ENCODE measurements around the gene MAN2A1.

MAN2A1 gene

DNA sequence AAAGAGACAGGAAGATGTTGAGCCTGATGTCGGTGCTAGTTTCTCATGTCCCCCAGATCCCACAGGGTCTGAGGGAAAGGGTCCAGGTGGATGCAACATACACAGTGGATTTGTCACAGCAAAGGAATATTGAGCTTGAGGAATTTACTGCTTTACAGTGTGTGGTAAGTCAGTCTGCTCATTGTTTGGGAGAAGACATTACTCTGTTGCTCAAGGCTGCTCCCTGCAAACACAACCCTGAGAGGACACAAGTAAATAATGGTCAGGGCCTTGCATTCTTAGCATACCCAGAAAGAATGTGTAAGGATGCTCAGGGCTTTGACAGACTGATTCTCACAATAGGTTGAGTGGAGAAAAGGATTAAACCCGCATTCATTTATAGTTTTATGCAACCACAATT lies 7.3 kb upstream of the MAN2A1 start:
- DNase-seq = no peak

DNA sequence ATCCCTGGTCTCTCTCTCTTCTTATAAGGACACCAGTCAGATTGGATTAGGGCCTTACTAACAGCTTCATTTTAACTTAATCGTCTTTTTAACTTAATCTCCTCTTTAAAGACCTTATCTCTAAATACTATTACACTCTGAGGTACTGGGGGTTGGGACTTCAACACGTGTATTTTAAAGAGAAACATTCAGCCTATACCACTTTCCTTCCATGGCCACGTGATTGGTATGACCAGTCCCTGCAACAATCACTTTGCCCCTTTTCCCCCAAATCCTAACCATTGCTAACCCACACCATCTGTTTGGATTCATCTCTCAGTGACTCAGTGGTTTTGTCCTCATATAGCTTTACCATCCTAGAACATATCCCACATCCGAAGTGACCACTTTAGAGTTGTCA lies 3.8 kb upstream of the MAN2A1 start:
- DNase-seq = no peak

DNA sequence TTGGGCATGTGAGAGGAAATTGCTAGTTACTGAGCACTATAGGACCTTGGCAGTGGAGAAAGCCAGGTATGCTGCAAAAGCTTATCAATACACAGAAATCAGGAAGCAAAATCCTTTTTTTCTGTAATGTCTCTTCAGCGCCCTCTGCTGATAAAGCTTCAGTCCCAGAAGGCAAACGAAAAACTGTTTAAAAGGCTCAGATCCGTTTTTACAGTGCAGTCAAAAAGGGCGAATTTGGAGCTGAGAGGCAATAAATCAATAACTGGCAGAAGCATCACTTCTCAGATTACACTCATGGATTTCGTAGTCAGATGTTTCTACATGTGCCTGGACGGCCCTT lies 1.1 kb upstream of the MAN2A1 start:
- DNase-seq = peak; percentile 80

DNA sequence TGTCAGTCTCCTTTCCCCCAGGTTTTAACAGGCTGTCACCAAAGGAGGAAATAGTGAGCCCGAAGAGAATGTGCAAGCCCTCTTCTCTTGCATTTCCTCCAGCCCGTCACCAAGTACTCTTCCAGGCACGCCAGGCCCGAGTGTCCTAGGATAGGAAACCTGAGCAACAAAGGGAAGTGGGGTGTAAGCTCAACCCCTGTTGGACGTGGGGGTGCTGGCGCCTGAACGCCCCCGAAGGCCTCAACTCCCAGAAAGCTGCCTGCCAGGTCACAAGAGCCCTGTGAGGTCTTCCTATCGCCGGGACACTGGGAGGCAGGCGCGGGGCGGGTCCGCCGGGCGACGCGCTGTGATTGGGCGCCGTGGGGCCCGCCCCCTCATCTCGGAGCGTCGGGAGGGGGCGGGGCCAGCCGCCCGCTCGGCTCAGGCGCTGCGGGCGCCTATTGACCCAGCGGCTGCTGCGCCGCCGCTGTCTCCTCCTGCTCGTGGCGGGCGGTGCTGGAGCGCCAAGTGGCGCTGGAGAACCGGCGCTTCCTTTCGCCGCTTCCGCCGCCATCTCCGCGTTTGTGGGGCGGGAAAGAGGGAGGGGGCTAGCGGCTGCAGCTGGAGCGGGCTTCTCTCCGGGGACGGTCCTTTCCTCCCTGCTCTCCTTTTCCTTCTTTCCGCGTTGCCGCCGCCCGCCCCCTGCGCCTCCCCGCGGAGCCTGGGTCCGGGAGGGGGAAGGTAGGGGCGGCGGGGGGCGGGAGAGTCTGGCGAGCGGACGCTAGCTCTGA lies 572 bp upstream of the MAN2A1 start:
- DNase-seq = peak; percentile 87

DNA sequence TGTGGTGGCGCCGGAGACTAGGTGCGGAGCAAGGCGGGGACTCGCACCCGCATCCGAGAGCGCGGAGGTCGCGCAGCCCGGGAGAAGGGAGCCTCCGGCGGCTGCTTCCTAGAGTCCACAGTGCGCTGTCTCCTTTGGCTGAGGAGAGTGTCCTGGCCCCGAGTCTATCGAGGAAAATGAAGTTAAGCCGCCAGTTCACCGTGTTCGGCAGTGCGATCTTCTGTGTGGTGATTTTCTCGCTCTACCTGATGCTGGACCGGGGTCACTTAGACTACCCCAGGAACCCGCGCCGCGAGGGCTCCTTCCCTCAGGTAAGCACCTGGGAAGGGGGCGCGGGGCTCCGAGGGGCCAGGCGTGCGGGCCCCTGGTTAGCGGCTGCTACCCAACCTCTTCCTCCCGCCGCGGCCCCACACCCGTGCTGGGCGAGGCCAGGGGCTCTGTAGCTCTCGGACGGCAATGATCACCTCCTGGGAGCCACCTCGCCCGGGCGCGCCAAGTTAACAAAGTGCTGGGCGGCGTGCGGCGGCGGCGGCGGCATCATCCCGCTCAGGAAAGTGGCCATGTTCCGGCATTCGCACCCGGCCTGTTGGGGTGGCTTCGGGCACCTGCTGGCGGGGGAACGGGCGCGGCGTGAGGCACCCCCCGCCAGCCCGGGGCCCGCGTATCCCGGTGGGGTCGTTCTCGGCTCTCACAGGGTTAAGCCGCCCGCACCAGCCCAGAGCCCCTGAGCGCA lies 681 bp downstream of the MAN2A1 start:
- DNase-seq = peak; percentile 2

DNA sequence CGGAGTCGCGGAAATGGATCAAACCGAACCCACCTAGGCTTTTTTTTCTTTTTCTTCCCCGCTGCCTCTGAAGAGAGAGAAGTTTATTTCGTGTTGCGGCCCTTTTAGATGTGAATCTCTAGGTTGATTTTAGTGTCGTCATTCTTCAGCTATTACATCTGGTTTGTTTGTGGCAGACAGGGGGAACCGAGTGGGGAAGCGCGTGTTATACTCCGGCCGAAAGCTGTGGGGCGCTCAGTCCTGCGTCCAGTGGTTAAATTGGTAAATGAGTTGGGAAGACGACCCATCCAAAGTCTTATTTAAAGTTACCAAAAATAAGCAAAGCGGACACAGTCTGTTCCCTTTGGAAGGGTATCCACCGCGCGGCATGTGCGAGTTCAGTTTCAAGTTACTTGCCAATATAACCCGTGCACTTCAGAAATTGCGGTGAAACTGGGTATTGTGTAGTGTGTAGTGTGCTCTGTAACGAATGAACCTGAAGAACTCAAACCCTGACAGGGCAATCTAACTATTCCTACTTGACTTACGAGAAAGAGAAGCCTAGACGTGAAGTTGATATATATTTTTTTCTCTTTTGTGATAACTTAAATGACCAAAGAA lies 1.3 kb downstream of the MAN2A1 start:
- peak; percentile 36 for DNase-seq

DNA sequence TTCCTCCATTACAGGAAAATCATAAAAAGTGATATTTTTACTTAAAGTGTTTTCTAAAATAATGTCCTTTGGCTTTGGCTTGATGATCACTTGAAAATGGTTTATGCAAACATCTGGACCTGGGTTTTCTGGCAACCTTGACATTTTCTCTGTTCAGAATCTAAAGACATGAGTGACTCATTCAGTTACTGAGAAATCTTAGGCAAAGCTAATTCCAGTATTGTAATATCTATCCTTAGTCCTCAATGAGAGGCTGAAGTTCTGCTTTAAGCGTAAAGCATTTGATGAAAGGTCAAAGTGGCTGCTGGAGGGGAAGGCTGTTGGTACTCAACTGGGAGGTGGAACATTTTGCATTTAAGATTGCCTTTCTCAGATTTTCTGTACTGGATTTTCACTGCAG lies 2.3 kb downstream of the MAN2A1 start:
- DNase-seq = no peak

DNA sequence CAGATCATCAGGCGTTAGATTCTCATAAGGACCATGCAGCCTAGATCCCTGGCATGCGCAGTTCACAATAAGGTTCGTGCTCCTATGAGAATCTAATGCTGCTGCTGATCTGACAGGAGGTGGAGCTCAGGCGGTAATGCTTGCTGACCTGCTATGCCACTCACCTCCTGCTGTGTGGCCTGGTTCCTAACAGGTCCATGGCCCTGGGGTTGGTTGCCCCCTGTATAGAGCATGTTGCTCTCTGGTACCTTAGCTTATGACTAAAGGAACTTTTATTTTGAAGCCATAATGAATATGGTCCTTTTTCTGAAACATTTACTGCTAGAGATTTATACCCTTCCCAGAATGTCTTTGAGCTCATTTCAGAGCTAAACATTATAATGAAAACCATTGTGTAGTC lies 3.1 kb downstream of the MAN2A1 start:
- DNase-seq = no peak

DNA sequence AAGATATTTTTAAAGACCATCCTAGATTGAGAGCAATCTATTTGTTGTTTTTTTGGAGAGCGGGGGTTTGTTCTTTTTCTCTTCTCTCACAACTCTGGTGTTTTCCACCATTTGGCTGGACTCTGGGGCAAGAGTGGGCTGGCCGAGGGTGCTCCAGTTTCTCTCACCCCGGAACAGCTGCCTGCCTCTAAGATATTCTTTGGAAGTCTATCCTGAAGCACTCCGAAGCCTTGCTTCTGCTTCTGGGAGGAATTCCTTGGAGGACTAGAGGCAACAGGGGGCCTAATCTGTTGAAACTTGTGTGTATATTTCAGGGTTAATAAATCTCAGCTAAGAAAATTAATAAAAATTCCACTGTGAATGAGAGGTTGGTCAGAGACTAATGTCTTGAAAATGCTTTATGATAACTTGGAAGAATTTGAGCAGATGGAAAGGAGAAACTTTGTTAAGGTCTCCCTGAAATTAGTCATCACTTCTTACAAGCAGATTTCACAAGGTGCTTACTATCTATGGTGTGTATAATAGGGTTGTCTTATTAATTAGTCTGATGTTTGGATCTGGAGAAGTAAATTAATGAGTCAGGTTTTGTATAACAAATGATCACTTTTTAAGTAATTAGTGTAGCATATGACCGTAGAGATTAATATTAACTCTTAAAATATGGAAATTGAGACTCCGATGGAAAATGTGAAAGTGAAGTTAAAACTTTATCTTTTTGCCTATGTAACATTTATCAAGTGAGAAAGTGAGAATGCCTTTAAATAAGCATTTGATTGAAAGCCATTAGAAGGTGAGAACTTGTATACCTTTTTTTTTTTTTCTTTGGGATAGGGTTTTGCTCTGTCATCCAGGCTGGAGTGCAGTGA lies 4.0 kb downstream of the MAN2A1 start:
- DNase-seq = no peak

DNA sequence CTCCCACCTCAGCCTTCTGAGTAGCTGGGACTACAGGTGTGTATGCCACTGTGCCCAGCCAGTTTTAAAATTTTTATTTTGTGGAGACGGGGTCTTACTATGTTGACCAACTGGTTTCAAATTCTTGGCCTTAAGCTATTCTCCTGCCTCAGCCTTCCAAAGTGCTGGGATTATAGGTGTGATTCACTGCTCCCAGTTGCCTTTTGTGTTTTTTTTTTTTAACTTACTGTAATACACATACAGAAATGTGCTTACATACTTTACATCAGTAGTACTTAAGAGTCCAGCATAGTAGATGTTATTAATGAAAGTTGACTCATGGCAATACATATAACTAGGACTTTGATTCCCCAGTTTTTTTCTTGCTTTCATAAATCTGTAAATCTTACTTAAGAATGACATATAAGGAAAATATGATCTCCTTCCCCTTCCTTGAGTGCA lies 4.7 kb downstream of the MAN2A1 start:
- DNase-seq = no peak

DNA sequence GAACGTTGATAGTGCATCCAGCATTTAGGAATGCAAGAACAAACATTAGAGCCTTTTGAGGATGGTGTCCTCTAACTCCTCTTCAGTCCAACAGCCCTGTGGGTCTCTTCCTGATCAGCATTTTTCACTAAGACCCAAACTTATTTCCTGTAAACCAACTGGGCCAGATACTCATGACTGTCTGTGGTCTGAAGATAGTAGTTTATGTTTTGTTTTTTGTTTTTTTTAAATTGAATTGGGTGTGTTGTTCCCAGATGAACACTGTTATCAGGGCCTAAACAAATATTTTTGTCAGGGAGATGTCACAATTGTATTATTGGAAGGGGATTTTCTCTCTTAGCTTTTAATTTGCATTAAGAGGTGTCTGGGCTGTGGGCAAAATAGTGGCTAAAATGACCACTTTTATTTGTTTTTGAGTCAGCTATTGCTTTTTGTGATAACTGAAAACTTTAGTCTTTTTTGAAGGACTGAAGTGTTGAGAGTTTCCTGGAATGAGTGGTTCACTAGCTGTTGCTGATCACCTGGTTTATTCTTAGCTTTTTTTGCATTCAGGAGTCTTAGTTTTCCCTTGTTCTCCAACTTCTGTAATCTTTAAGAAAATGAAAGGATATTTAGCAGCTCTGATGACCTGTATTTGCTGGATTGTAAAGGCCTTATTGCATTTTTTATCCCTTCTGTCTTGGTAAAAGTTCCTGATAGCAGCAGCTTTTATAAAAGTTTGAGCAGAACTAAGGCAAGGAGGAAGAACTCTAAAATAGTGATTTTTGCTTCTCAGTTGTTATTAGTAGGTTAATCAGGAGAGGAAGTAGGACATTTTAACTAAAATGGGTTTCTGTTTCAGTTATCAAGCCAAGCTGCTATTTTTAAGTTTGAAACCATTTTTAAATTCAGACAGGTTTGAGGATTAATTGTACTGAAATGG lies 5.5 kb downstream of the MAN2A1 start:
- no peak for DNase-seq

DNA sequence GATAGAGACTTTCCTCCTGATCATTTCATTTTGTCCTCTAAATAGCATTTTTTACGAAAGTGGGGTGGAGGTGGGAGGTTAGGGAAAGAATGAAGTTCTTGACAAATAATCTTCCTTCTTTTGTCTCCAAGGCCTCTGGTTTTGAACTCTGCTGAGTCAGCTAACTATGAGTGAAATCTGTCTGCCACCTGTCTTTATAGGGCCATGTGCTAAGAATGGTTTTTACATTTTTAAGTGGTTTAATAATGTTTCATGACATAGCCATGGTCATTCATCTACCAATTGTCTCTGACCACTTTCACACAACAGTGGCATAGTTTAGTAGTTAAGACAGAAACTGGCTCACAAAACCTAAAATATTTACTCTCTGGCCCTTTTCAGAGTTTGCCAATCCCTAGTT lies 7.6 kb downstream of the MAN2A1 start:
- DNase-seq = no peak

DNA sequence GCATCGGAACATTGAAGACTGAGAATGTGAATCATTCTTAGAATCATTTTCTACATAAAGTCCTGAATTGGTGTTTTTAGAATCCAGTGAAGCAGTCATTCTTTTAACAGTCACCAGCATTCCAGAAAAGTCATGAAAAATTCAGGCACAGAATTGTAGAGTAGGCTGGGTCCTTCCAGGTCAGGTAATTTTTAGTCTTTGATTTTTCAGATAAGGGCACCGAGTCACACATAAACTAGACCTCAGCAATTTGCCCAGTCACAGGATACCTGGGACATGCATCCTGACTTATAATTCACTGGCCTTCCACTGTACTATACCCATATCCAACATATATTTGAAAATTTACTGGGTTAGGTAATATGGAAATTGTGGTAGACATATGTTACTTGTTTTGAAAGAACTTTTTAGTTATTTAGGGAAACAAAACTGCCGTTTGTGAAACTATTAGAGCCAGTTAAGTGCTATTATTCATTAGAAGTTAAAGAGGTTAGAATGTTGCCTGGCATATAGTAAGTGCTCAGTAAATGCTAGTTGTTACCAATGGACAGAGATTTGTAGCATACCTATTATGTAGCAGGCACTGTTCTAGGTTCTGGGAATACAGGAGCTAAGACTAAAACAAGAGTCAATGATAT lies 10.9 kb downstream of the MAN2A1 start:
- no peak for DNase-seq

DNA sequence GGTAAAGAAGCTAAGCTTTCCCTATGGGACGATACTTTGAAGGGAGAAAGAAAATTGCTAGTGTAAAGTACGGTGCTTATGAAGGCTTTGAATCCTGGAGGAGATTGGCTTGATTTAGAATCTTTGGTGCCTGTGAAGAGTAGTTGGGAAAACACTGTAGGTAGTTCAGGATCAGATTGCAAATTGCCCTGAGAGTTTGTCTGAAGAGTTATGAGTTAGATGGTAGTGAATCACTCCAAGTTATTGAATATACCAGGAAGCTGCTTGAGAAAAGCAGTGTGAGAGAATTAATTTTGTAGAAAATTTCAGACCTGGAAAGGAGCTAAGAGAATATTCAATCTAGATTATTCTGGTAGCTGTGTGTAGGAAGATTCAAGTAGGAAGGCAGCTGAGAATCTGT lies 11.5 kb downstream of the MAN2A1 start:
- DNase-seq = no peak

DNA sequence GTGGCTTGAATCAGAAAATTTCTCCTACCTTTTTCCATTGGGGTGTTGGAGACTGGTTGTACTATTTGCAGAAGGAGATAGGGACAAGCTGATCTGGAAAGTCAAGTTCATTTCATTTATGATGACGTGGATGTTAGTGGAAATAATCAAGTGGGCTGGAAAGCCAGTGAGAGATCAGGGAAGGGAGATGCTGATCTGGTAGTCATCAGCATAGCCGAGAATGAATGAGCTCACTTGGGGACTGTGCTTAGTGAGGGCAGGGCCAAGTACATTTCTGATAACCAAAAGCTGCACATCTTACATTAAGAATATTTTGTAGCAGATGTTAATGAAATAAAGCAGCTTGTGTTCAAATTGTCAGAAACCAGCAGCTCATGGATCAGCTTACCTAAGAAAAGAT lies 12.1 kb downstream of the MAN2A1 start:
- no peak for DNase-seq

DNA sequence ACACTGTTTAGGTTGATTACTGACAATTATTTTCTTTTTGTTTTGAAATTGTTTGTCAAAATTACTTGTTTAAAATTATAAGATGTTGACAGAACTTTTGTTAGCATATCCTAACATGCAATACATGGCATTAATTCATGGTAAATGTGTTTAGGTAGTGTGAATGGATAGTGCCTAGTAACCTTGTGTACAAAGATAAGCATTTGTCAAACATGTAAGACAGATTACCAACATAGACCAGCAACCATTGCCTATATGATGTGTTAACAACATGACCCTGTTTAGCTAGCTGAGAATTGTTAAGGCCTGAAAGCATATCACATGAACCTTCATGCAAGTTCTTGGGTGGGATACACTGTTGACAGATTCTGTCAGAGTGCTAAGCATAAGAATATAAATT lies 13.4 kb downstream of the MAN2A1 start:
- no peak for DNase-seq

DNA sequence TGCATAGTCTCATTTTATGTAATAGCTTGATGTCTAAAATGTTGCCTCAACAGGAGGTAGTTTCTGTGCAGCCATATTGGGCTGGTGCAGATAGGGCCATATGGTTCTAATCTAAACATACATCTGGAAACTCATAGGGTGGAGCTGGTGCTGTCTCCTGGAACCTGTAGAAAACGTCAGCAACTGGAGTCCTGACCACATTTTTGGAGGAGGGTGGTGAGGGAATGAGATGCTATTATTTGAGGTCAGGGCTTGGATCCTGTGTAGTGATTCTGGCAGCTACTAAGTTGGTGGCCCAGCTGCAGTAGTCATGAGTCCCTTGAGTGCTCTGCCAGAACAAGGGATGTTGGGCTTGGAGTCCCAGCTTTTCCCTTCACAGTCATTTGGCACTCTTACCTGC lies 14.1 kb downstream of the MAN2A1 start:
- no peak for DNase-seq

DNA sequence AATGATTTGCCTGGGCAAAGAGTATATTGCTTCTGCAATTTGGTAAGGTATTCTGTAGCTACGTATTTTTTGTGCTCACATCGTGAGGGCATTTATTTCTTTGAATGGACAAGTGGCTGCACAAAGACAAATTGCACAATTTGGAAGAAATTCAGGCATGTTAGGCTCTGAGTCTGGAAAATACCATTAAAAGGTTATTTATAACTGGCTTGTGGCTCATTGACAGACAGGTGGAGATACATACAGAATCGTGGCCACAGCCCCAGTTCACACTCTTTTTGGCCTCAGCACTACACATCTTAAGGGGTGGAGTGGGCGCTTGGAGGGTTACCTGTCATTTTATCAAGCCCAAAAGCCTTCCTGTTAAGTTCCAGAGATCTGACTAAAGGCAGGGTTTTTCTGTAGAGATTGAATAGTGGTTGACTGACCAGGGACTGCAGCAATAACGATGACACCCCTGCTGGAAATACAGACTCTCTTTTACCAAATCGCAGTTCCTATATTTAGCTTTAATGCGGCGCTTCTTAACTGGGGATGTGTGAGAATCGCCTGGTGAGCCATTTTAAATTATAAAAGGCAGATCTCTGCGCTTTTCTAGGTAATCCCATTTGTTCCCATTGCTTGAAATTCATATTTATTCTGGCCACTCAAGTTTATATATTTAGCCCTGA lies 14.7 kb downstream of the MAN2A1 start:
- DNase-seq = no peak

DNA sequence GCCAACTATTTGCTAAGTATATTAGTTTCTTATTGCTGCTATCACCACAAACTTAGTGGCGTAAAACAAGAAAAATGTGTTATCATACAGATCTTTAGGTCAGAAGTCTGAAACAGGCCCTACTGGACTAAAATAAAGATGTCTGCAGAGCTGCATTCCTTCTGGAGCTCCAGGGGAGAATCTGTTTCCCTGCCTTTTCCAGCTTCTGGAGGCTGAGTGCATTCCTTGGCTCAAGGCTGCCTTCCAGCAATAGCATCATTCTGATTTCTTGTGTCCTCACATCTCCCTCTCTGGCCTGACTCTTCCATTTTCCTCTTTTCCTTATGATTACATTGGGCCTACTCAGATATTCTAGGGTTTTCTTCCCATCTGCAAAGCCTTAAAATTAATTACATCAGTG lies 15.9 kb downstream of the MAN2A1 start:
- DNase-seq = no peak

DNA sequence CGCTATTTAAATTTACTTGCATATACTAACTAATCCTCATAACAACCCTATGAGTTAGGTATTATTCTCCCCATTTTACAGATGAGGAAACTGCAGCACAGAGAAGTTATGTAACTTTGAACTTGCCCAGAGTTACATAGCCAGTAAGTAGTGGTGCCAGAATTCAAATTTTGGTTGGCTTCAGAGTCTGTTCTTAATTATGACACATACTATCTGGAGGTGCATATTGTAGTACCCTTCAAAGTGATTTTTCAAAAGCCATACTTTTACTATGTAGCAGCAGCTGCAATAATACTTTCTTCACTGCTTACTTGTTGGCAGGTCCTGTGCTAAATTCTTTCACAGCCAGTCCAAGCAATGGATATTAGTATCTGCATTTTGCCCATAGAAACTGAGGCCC lies 16.4 kb downstream of the MAN2A1 start:
- no peak for DNase-seq

DNA sequence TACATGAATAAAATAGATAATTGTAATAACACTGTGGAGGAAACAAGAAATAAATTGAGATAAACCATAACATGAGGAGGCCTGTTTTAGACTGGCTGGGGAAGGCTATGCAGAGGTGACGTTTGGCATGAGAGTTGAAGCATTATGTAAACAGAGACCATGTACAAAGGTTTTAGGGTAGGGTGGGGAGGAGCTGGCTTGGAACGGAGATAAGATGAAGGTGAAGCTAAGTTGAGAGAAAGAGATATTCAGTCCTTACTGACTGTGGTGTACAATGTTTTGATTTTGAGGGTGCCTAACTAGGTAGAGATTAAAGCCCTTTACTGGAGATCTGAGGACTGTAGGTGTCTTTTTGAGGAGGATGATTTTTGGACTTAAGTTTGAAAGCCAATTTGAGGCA lies 17.8 kb downstream of the MAN2A1 start:
- DNase-seq = no peak

Data from NCI-H2029 (cell line).